NCI-H2081 treated with DMSO at 0.1 percent for 48 hours (cell line): ENCODE results near the gene RPTOR.
"Not testable (repeated sequence)": the region's sequence is repeated elsewhere in the genome, so short reads cannot be mapped to it uniquely, and the experiment has no call there.

Source experiments
- DNase-seq: peaks from one replicate; lab custom pipeline; 2025; lab: John Stamatoyannopoulos, UW

RPTOR gene

DNA sequence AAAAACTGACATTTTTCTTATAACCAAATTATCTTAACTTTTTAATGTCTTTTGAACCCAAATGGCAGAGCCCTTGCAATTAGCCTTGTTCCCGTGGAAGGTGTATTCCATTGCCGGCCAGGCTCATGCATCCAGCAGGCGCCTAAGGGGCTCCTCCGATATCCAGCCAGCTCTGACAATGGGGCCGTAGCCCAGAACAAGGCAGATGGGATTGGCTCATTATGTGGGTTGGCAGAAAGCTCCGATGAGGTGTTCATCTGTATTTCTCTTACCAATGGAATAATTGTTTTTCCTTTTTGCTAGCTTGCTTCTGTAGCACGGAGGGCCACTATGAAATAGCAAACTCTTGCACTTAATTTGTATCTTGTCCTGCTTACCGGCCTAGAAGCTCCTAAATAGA lies 238.8 kb downstream of the RPTOR start:
- no peak for DNase-seq

DNA sequence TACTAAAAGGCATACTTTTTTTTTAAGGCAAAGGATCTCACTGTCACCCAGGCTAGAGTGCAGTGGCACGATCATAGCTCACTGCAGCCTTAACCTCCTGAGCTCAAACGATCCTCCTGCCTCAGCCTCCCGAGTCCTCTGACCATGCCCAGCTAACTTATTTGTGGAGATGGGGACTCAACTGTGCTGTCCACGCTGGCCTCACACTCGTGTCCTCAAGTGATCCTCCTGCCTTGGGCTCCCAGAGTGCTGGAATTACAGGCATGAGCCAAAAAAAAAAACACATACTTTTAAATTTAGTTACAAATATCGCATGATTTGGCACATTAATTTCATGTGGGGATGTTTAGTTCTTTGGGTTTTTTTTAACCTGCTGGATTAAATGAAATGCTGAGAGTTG lies 239.3 kb downstream of the RPTOR start:
- no peak for DNase-seq

DNA sequence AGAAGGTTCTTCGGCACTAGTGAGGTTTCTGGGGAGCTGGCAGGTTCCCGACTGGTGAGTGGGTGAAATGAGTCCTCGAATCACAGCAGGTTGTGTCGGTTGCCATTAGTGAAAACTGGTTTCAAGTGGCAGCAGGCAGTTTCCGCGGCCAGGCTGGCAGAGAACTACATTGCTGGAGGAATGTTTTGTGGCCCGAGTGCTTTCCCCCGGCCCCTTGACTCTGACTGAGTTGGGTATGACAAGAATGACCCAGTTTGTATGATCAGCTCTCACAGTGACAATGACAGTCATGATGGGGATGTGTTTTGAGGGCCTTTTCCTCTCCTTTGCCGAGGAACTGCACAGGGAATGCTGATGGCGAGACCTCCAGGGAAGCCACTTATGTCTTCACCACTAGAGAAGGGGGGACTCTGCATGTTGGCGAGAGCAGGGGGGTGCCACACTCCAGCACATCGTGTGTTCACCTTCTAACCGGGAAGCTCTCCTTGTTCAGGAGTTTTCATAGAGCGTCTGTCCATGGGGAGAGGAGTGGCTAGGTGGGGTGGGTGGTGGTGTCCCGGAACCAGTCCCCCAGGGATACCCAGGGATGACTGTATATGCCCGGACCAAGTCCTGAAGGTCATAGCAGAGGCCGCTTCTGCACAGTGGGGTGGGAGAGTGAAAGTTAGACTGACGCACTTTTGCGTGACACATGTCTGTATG lies 241.0 kb downstream of the RPTOR start:
- no peak for DNase-seq

- no peak for DNase-seq
Measured at GRCh38 chr17:80786470-80786869, 241.8 kb downstream of the RPTOR start.

GRCh38 chr17:80786887-80787286 lies 242.2 kb downstream of the RPTOR start:
- DNase-seq = no peak

DNA sequence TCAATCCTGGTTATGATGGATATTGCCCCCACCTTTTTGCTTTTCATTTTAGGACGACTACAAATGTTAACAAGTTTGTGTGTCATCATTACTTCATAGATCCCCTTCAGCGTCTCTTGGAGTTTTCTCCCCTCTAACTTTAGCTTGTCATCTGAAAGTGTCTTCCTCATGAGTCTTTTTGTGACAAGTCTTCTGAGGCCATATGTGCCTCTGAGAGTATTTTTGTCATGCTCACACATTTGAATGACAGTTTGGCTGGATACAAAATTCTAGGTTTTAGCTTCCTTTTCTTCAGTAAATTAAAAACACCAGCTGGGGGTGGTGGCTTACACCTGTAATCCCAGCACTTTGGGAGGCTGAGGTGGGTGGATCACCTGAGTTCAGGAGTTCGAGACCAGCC lies 243.2 kb downstream of the RPTOR start:
- DNase-seq = no peak

GRCh38 chr17:80789356-80789902 lies 244.8 kb downstream of the RPTOR start:
- DNase-seq = no peak

GRCh38 chr17:80790021-80790765 lies 245.6 kb downstream of the RPTOR start:
- no peak for DNase-seq

DNA sequence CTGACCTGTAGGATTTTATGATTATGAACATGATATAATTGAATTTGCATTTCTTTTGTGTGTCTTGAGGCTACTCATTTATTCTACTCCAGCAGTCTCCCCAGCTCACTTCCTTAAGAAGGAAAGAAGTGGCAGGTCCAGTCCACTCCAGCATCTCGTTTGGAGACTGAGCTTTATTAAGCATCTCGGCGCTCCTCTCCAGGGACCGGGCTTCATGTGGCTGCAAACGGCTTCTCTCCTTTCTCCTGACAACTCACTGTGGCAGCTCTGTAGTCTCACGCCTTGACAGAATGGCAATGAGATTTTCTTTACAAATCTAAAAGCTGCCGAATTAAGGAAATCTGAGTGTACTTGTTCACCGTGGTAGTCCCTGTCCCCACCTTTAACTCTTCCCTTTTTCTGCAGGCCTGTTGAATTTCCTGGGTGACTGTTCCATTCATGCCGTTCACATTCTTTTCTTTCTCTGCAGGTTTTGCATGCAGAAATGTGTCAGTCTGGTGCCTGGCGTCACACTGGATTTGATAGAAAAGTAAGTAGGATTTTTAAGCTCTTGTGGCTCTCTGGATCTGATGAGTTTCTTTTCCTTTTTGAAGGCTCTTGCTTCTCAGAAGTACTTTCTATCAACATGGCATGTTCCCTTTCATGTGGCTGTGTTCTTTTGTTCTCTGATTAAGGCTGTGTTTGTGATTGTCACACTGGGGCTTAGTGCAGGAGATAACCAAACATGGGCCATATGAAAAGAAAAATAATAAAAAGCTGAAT lies 246.5 kb downstream of the RPTOR start:
- DNase-seq = no peak

GRCh38 chr17:80791758-80792284 lies 247.2 kb downstream of the RPTOR start:
- no peak for DNase-seq

DNA sequence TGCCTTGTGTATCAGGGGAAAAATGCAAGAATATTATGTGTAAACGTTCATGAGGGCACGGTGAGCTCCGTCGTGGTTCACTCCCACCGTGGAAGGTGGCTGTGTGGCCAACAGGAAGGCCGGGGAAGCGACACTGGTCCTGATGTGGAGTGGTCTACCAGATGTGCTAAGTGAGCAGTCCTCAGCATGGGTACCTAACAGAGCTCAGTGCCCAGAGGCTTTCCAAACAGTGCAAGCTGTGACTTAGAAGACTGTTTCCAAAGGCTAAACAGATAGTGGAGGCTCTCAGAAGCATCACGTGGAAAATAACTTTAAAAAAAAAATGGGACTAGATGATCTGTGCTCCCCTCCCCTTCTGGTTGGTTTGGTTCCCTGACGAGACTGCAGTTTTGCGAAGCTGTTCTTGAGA lies 247.7 kb downstream of the RPTOR start:
- no peak for DNase-seq

- no peak for DNase-seq
Measured at GRCh38 chr17:80793421-80793820, 248.8 kb downstream of the RPTOR start.

- DNase-seq = no peak
Measured at GRCh38 chr17:80793851-80794267, 249.2 kb downstream of the RPTOR start.

DNA sequence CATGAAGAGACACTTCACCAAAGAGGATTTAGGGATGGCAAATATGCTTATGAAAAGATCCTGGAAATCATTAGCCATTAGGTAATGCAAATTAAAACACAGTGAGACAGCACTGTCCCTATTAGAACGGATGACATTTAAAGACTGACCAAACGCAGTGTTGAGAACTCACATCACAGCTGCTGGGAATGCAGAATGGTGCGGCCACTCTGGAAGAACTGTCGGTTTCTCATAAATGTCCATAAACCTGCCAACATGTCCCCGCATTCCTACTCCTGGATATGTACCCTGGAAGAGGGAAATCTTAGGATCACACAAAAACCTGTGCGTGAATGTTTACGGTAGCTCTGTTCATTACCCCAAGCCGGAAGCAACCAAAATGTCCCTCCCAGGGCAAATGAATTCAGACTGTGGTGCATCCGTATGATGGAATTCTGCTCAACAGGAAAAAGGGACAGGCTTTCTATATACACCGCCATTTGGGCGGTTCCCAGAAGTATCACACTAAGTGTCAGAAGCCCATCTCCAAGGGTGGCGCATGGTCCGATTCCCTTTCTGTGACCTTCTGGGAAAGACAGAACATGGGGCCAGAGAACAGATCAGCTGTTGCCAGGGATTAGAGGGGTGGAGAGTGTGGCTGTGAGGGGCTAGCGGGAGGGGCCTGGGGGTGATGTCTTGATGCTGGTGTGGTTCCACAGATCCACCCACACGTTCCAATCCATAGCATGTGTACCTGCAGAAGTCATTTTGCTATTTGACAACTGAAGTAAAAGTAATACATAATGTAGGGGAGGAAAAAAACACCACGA lies 249.8 kb downstream of the RPTOR start:
- DNase-seq = no peak

GRCh38 chr17:80795090-80795580 lies 250.5 kb downstream of the RPTOR start:
- DNase-seq = no peak

DNA sequence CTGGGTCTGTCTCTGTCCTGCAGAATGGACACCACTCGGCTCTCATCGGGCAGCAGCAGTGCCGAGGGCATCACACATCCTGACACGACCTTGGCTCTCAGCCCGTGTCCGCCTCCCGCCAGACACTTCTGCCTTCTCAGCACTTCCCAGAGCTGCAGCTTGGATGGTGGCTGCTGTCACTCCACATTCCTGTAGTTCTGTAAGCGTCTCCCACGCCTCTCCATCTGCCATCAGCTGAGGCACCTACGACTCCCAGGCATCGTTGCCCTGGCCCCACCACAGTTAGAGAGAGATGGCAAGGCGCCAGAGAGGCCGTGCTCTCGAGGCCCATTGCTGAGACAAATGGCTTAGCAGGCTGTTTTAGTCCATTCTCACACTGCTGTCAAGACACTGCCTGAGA lies 251.1 kb downstream of the RPTOR start:
- DNase-seq = no peak

DNA sequence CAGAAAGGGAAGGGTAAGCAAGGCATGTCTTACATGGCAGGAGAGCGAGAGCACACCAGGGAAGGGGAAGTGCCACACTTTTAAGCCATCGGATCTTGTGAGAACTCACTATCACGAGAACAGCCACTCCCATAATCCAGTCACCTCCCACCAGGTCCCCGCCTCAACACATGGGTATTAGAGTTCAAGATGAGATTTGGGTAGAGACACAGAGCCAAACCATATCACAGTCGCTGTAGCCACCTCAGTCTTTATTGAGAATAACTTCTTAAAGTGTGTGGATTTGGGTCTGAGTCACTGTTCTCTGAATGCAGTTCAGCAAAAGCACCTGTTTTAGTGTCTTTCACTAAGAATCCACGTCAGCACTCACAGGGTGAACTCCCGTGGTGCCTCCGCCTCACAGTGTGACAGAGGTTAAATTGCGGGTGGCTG lies 251.8 kb downstream of the RPTOR start:
- DNase-seq = no peak

DNA sequence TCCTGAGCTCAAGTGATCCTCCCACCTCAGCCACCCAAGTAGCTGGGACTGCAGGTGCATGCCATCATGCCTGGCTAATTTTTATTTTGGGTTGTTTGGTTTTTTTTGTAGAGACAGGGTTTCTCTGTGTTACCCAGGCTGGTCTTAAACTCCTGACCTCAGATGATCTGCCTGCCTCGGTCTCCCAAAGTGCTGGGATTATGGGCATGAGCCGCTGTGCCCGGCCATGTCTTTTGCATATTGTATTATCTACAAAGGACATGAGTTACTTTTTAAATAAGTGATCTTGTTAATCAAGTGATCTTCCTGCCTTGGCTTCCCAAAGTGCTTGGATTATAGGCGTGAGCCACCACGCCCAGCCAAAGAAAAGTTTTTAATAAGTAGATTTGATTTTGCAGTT lies 252.6 kb downstream of the RPTOR start:
- DNase-seq = not testable (repeated sequence)

DNA sequence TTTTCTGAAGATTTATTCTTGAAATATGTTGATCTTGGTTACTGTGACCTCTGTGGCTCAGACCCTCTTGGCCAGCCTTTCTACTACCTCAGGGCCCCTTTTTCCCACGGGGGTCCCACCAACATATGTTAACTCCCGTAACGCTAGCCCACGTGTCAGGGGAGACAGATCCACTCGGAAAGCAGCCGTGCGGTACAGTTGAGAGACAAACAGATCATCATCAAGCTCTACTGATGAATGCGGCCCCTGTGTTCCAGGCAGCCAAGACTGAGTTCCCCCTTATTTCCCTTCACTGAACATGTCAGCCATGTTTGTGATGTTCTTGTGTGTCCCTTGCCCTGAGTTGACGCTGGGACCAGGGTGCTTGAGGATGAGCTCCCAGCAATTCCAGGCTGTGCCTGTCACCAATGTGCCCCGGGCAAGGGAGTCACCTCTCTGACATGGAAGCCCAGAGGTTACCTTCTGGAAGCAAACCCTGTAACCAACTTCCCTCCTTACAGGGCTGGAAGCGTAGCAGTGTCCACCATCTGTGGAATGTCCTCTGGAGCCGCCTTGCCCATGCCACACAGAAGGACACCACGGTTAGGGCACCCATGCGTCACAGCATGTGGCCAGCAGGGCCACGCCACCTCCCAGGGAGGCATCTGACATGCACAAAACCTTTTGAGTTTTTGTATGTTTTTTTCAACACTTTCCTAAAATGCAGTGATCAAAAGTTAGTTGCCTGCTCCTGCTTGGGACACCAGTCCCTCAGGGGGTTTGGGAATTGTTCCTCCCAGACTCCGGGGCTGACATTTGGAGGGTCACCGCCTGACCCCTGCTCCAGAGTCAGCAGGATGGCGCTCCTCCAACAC lies 253.3 kb downstream of the RPTOR start:
- no peak for DNase-seq
